Tongue (tissue), 2 donors: Measurements from ENCODE around the gene NUDT16L1. TPM values are rescaled to one million over a fixed set of nuclear protein-coding genes. Genes with fewer than 3 reads are reported as not detected.

Source experiments
- DNase-seq: peaks from one replicate; pipeline ENCODE4 v3.0.0-alpha.2; 2015
- total RNA-seq: library from RNA; depleted of rRNA; stranded (reverse); fragments of >200 nt; gene quantifications from one replicate; pipeline ENCODE4 v1.2.3, GENCODE V29; 2014

The NUDT16L1 gene
- total RNA-seq, 1 donor from 2014 or later, result 38.2 TPM

DNA sequence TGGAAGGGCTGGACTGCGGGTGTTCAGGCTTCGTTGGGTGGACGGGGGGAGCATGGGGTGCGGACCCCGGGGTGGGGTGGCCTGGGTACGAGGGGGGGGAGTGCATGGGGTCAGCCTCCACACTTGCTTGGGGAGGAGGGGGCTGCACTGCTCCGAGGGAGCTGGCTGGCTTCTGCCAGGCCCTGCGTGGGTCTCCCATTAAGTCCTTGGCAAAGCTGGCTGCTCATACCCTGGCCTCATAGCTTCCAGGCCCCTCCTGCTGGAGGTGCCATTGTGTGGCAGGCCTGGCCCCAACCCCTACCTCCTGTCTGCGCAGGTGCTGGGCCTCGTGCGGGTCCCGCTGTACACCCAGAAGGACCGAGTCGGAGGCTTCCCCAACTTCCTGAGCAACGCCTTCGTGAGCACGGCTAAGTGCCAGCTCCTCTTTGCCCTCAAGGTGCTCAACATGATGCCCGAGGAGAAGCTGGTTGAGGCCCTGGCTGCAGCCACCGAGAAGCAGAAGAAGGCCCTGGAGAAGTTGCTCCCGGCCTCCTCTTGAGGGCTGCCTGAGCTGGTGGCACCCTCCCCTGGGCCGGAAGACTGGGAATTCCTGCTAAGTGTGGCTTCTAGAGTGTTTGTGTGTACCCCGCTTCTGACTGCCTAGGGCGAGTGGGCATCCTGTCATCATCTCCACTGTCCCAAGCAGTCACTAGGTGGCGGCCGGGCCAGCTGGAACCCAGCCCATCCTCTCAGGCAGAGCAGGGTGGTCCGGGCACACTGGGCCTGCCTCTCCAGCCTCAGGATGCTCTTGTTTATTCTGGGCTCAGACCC, 1.5 kb downstream of the NUDT16L1 start:
- peak; percentile 29 for DNase-seq

DNA sequence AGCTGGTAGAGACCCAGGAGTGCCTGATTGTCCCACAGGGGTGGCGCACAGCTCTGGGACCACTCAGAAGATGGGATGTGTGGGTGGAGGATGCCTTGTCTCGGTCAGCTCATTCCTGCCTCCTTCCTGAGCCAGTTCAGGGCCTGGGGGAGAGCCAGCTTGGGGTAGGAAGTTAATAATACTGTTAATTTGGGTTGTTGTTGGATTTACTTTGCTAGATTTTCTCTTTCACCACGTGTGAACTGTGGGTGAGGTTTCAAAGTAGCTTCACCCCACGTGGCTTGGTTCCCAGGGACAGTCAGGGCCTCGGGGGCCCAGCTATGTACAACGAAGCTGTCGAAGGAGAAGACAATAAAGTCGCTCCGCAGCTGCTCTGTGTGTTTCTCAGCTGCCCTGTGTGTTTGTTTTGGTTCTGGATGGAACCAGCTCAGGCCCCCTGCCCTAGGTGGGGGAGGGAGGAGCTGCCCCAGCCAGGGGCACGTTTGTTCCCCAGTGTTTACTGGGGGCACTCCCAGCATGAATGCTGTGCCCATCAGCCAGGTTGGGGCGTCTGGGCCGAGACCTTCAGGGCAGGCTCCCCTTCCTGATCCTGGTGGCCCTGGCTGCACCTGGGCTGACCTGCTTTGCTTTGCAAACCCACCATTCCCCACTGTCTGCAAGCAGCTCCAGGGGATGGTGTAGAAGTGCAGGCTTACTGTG, 2.3 kb downstream of the NUDT16L1 start:
- DNase-seq, result no peak

- DNase-seq, result no peak
These were observed 3.0 kb downstream of the NUDT16L1 start for GRCh38 chr16:4696172-4696904.

GRCh38 chr16:4696905-4697847, 3.8 kb downstream of the NUDT16L1 start:
- no peak for DNase-seq

- DNase-seq, result no peak
These were observed 4.5 kb downstream of the NUDT16L1 start for GRCh38 chr16:4697848-4698291.

- no peak for DNase-seq
These were observed 5.1 kb downstream of the NUDT16L1 start for GRCh38 chr16:4698321-4699045.

DNA sequence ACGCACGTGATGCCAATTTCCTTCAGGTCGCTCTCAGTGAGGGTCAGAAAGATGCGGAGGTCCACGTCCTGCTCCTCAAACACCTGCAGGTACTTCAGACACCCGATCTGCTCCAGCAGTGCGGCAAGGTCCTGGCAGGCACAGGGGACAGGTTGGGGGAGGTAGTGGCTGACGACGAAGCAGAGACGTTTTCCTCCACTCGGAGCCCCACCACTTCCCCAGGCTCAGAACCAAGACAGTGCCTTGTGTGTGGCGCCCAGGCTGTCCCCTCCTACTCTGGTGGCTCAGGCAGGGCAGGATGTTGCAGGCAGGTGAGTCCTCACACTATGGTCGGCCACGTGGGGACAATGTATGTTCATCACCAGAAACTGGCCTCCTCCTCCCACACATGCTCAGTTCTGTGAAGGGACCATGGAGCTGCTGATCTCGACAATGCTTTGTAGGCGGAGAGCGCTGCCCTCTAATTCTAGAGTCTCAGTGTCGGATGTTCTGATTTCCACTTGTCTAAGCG, 5.7 kb downstream of the NUDT16L1 start:
- DNase-seq, result no peak

DNA sequence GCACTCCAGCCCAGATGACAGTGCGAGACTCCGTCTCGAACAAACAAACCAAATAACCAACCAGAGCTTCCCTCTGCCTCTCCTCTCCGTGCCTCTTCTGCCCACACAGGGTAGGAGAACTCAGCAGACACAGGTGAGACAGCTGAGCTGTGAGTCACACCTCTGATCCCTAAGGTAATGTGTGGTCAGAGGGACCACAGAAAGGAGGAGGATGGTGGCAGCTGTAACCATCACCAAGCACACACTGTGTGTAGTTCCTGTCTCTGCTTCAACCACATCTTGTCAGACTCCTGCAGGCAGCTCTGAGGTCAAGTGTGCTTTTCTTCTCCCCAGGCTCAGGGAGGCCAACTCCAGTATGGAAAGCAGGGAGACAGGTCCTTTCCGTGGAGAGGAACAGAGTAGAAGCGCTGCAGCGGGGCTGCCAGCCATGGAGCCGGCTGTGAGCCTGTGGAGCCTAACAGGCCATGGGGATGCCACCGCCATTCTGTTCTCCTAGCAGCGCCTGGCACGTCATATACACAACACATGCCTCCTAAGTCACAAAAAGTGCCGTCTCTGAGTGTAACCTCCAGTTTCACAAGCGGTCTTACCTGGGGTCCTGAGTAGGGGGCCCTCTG, 7.1 kb downstream of the NUDT16L1 start:
- DNase-seq, result no peak

DNA sequence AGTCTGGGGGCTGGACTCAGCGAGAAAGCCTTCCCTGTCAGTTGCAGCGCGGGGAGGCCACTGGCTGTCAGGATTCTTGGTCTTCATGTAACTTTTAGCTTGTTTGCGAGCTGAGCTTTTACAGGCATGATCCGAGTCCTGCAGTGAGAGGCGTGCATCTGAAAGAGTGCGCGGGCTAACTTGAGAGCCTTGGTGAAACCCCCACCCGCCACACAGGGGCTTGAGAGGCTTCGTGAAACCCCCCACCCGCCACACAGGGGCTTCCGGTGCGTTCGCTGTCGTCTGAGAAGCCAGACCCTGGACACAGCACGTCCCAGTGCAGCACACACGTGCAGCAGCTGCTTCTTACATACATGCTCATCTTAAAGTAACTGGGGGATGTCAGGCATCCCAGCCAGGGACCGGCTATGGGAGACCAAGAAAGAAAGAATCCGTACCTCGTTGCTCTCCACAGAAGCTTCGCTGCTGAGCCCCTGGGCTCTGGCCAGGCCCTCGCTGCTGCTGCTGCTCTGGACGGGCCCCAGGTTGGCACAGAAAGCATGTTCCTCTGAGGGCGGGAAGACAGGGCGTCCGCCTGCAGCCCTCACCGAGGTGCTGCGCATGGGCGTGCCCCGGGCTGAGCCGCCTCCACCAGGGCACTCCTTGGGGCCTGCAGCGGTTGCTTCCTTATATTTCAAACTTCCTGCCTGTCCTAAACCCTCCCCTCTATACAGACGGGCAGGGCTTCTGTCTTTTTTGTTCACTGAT, 7.8 kb downstream of the NUDT16L1 start:
- DNase-seq, result no peak

DNA sequence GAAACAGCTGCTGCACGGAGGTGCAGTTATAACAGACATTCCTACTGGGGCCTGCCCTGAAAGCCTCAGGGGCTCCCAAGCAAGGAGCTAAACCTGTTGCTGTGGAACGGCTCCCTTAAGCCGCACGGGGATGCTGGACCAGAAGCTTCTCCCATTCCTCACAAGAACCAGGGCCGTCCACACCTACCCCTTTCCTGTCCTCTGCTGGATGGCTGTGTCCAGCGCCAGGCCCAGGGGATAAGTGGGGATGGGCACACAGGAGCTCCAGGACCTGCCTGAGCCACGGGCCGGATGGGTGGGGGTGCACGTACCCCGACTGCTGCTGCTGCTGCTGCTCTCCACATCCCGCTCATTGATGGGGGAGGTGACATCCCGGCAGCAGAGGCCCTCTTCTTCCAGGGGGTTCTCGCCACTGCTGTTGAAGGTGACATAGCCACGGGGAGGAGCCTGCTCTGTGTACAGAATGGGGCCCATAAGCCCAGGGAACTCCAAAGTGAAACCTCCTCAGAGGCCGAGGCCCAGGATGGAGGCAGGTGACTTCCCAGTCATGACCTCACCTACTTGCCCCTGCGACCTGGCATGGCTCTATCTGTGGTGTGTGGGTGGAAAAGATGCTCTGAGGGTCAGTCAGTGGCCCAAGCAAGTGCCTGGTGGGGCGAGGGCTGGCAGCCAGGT, 8.6 kb downstream of the NUDT16L1 start:
- DNase-seq, result no peak

DNA sequence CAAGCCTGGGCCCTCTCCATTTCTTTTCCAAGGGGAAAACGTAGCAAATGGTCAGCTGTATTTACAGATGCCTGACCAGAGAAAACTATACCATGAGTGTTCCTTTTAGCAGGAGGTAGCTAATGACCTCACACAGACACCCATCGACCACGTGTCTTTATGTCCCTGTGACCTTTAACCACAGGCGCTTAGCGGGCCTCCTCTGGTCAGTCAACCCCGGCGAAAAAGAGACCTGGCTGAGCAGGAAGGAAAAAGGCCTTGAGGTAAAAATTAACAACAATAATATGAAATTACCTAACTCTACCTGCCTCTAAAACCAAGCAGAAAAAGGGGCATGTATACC, 9.1 kb downstream of the NUDT16L1 start:
- no peak for DNase-seq

DNA sequence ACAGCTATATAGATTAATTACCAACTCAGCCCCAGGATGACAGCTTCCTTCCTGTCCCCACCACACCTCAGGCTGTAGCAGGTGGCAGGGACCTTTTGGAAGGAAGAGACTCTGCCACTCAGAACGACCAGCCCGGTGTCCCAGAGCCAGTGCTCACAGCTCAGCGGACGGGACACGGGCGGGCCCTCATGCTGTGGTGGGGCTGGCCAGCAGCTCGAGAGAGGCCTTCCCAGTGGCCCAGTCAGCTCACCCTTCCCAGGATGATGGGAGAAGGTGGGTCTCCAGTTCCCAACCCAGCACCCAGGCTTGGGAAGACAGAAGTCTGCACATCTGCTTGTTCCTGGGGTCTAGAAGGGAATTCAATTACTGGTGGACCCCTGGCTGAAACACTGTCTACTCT, 10.5 kb downstream of the NUDT16L1 start:
- DNase-seq, result no peak

- no peak for DNase-seq
These were observed 11.1 kb downstream of the NUDT16L1 start for GRCh38 chr16:4704491-4704890.

GRCh38 chr16:4704913-4705312, 11.6 kb downstream of the NUDT16L1 start:
- no peak for DNase-seq

- DNase-seq, result no peak
These were observed 13.5 kb downstream of the NUDT16L1 start for GRCh38 chr16:4706871-4707270.

DNA sequence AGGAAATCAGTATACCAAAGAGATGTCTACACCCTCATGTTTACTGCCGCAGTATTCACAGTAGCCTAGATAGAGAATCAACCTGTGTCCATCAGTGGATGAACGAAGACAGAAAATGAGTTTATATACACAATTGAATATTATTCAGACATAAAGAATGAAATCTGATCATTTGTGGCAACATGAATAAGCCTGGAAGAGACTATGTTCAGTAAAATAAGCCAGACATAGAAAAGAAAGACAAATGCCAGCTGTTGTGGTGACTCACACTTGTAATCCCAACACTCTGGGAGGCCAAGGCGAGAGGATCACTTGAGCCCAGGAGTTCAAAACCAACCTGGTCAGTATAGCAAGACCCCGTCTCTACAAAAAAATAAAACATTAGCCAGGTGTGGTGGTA, 16.1 kb downstream of the NUDT16L1 start:
- DNase-seq, result no peak

DNA sequence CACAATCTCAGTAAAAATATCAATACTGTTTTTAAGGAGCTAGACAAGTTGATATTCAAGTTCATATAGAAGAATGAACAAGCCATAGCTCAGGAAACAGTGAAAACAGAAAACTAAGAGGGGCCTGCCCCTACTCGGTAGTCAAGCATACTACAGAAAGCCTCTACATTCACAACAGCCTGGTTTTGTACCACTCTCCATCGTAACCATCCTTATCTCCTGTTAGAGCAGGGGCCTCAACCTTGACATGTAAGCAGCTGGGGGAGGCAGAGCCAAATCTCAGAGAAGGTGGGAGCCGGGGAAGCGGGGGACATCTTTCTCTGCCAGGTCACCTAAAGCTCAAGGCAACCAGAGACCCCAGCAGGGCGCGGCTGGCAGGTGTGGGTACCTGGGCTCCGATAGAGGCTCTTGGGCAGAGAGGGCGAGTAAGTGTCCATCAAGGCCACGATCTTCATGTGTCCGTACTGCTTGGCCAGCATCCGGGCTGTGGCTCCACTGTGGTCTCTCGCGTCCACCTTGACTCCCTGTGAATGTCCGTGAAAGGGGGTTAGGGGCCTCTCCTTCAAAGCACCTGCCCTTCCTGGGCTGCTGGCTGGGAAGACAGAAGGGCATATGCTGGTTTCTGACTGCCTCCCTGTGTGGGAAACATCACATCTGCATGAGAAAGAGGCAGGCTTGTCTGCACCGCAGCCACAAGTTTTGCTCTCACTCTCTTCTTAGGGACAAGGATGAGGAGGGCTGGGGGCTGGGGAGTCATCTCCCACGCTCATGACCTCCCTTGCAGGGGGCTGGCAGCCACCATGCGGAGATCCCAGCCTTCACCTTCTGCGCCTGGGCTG, 20.5 kb downstream of the NUDT16L1 start:
- no peak for DNase-seq

- no peak for DNase-seq
These were observed 21.6 kb downstream of the NUDT16L1 start for GRCh38 chr16:4714996-4715395.
